Hepatocyte (in vitro differentiated cells): ENCODE data around the gene CYP2A7.
"Not testable (repeated sequence)": the region's sequence is repeated elsewhere in the genome, so short reads cannot be mapped to it uniquely, and the experiment has no call there.

ENCODE experiments used
- EZH2 ChIP-seq: fragments of 200-600 bp; sonication (generic); IDR thresholded peaks from 2 replicates; pipeline ENCODE4 v1.6.1; 2016; ENCODE audit warnings: antibody characterized with exemption, mild to moderate bottlenecking, borderline replicate concordance
- EZH2phosphoT487 ChIP-seq: fragments of 200-600 bp; sonication (generic); IDR thresholded peaks from one replicate; pipeline ENCODE4 v1.6.1; 2018; ENCODE audit warnings: antibody characterized with exemption, mild to moderate bottlenecking, low read depth, moderate library complexity; ENCODE audit not compliant: unreplicated experiment, severe bottlenecking
- TF ChIP-seq, protein P1 (sequence below): fragments of 200-600 bp; sonication (generic); IDR thresholded peaks from 2 replicates; pipeline ENCODE4 v1.5.1; 2016; ENCODE audit warnings: antibody characterized with exemption, mild to moderate bottlenecking; ENCODE audit not compliant: poor library complexity

DNA sequence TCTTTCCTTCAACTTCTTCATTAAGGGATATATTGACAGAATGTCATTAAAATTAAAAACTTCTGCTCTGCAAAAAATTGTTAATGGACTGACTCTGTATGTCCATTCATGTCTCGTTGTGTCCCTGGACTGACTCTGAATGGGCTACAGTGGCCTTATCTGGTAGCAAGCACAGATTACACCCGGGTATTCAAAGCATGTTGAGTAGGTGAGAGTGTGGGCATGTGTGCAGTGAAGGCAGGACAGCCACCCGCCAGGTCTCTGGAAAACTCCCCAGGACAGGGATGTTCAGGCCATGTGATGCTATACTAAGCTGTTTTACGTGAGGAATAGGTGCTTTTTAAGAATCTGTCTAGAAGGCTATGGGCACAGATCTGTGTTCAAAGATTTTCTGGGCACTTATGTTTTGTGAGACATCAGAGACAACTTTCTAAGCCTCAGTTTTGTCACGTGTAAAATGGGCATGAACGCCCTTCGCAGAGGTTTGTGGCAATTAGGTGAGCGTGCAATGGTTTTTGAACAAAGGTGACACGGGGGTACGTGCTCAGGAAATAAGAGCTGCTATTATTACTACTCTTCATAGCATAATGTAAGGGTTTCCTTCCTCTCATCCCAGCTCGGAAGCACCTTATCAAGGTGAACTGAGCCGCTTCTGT, 38.9 kb downstream of the CYP2A7 start:
- TF ChIP-seq, protein P1, sequence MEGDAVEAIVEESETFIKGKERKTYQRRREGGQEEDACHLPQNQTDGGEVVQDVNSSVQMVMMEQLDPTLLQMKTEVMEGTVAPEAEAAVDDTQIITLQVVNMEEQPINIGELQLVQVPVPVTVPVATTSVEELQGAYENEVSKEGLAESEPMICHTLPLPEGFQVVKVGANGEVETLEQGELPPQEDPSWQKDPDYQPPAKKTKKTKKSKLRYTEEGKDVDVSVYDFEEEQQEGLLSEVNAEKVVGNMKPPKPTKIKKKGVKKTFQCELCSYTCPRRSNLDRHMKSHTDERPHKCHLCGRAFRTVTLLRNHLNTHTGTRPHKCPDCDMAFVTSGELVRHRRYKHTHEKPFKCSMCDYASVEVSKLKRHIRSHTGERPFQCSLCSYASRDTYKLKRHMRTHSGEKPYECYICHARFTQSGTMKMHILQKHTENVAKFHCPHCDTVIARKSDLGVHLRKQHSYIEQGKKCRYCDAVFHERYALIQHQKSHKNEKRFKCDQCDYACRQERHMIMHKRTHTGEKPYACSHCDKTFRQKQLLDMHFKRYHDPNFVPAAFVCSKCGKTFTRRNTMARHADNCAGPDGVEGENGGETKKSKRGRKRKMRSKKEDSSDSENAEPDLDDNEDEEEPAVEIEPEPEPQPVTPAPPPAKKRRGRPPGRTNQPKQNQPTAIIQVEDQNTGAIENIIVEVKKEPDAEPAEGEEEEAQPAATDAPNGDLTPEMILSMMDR, result not testable (repeated sequence)
- TF ChIP-seq EZH2, EZH2phosphoT487: not testable (repeated sequence)
